H9 (cell line): ENCODE measurements around the gene PPP1R12A. TPM values are rescaled to one million over a fixed set of nuclear protein-coding genes. Genes with fewer than 3 reads are reported as not detected.

Experiments
- DNase-seq: peaks from one replicate; pipeline ENCODE4 v3.0.0-alpha.2; 2017
- H2AFZ ChIP-seq: one replicate; pipeline ENCODE4 v1.6.1; 2013; ENCODE audit warnings: mild to moderate bottlenecking, low read length, control low read depth, moderate library complexity
- H2AK5ac ChIP-seq: 2 replicates; pipeline ENCODE4 v1.6.1; 2013; ENCODE audit warnings: low read length, control low read depth, mixed read lengths; ENCODE audit not compliant: insufficient read length
- H2BK120ac ChIP-seq: one replicate; pipeline ENCODE4 v1.6.1; 2013; ENCODE audit warnings: low read depth, mild to moderate bottlenecking, low read length, control low read depth, inconsistent platforms; ENCODE audit not compliant: poor library complexity, severe bottlenecking
- H2BK12ac ChIP-seq: 2 replicates; pipeline ENCODE4 v1.6.1; 2013; ENCODE audit warnings: low read length, control low read depth, mixed read lengths, low read depth; ENCODE audit not compliant: insufficient read length
- H2BK15ac ChIP-seq: 2 replicates; pipeline ENCODE4 v1.6.1; 2013; ENCODE audit warnings: low read depth, low read length, control low read depth
- H2BK20ac ChIP-seq: one replicate; pipeline ENCODE4 v1.6.1; 2013; ENCODE audit warnings: low read depth, mild to moderate bottlenecking, low read length, control low read depth, inconsistent platforms; ENCODE audit not compliant: poor library complexity, severe bottlenecking
- H2BK5ac ChIP-seq: 2 replicates; pipeline ENCODE4 v1.6.1; 2013; ENCODE audit warnings: low read length, control low read depth, mixed read lengths; ENCODE audit not compliant: insufficient read length
- H3K14ac ChIP-seq: 2 replicates; pipeline ENCODE4 v1.6.1; 2013; ENCODE audit warnings: low read length, control low read depth; ENCODE audit not compliant: insufficient read depth
- H3K18ac ChIP-seq: 2 replicates; pipeline ENCODE4 v1.6.1; 2013; ENCODE audit warnings: low read depth, mild to moderate bottlenecking, mixed read lengths, low read length, control low read depth; ENCODE audit not compliant: insufficient read length
- H3K23ac ChIP-seq: 2 replicates; pipeline ENCODE4 v1.6.1; 2013; ENCODE audit warnings: low read length, control low read depth, mixed read lengths, low read depth; ENCODE audit not compliant: insufficient read length
- H3K23me2 ChIP-seq: 2 replicates; pipeline ENCODE4 v1.6.1; 2013; ENCODE audit warnings: low read depth, mild to moderate bottlenecking, mixed read lengths, low read length, control low read depth; ENCODE audit not compliant: insufficient read length, poor library complexity, severe bottlenecking
- H3K27ac ChIP-seq: 2 replicates; pipeline ENCODE4 v1.5.1; 2013; ENCODE audit warnings: low read length, control low read depth, mixed read lengths, low read depth; ENCODE audit not compliant: insufficient read length
- H3K27me3 ChIP-seq: 2 replicates; pipeline ENCODE4 v1.6.1; 2013; ENCODE audit warnings: low read length, control low read depth, inconsistent platforms; ENCODE audit not compliant: insufficient read depth
- H3K4ac ChIP-seq: 2 replicates; pipeline ENCODE4 v1.6.1; 2013; ENCODE audit warnings: low read depth, mild to moderate bottlenecking, control low read depth, inconsistent platforms, low read length, moderate library complexity
- H3K4me1 ChIP-seq: 2 replicates; pipeline ENCODE4 v1.6.1; 2013; ENCODE audit warnings: low read length, control low read depth, inconsistent platforms; ENCODE audit not compliant: insufficient read depth
- H3K4me2 ChIP-seq: 2 replicates; pipeline ENCODE4 v1.6.1; 2013; ENCODE audit warnings: low read length, control low read depth, mixed read lengths; ENCODE audit not compliant: insufficient read length, insufficient read depth
- H3K56ac ChIP-seq: 2 replicates; pipeline ENCODE4 v1.6.1; 2013; ENCODE audit warnings: low read depth, mild to moderate bottlenecking, mixed read lengths, low read length, control low read depth; ENCODE audit not compliant: insufficient read length
- H3K79me1 ChIP-seq: 2 replicates; pipeline ENCODE4 v1.6.1; 2013; ENCODE audit warnings: low read depth, mild to moderate bottlenecking, moderate library complexity, low read length, control low read depth, inconsistent platforms; ENCODE audit not compliant: insufficient read depth, poor library complexity, severe bottlenecking
- H3K79me2 ChIP-seq: 2 replicates; pipeline ENCODE4 v1.6.1; 2013; ENCODE audit warnings: low read length, control low read depth, inconsistent platforms; ENCODE audit not compliant: insufficient read depth
- H3K9ac ChIP-seq: 2 replicates; pipeline ENCODE4 v1.6.1; 2013; ENCODE audit warnings: low read length, control low read depth, mixed read lengths; ENCODE audit not compliant: insufficient read length; ENCODE audit errors: extremely low read depth
- H3K9me3 ChIP-seq: one replicate; pipeline ENCODE4 v1.6.1; 2013; ENCODE audit warnings: low read depth, low read length, inconsistent platforms; ENCODE audit not compliant: control insufficient read depth
- H3T11ph ChIP-seq: one replicate; pipeline ENCODE4 v1.6.1; 2013; ENCODE audit warnings: mild to moderate bottlenecking, low read length, control low read depth, inconsistent platforms
- H4K20me1 ChIP-seq: one replicate; pipeline ENCODE4 v1.6.1; 2013; ENCODE audit not compliant: control insufficient read depth, insufficient read length, insufficient read depth
- H4K5ac ChIP-seq: 2 replicates; pipeline ENCODE4 v1.6.1; 2013; ENCODE audit warnings: low read depth, mild to moderate bottlenecking, mixed read lengths, low read length, control low read depth; ENCODE audit not compliant: insufficient read length
- H4K8ac ChIP-seq: replicated peaks from 2 replicates; pipeline ENCODE4 v1.6.1; 2013; ENCODE audit warnings: low read length, control low read depth, mixed read lengths, low read depth; ENCODE audit not compliant: insufficient read length
- H4K91ac ChIP-seq: 2 replicates; pipeline ENCODE4 v1.6.1; 2013; ENCODE audit warnings: low read depth, mild to moderate bottlenecking, moderate library complexity, mixed read lengths, low read length, control low read depth; ENCODE audit not compliant: insufficient read length
- H3K27ac Mint-ChIP-seq, 3 experiments: 2 replicates in 2 of 3; 3 replicates in 1 of 3; pipeline ENCODE4 v1.8.0; 2020 to 2021; ENCODE audit warnings: mixed read lengths in 3 of 3, mild to moderate bottlenecking in 1 of 3, moderate library complexity in 1 of 3
- H3K27me3 Mint-ChIP-seq: 2 replicates; pipeline ENCODE4 v1.8.0; 2021; ENCODE audit warnings: low read depth, mild to moderate bottlenecking, moderate library complexity, mixed read lengths
- H3K36me3 Mint-ChIP-seq, 3 experiments: 2 replicates in 2 of 3; 3 replicates in 1 of 3; pipeline ENCODE4 v1.8.0; 2020 to 2021; ENCODE audit warnings: low read depth in 3 of 3, mixed read lengths in 3 of 3; ENCODE audit not compliant: insufficient read depth in 1 of 3
- H3K4me1 Mint-ChIP-seq, 2 experiments: 2 replicates each; pipeline ENCODE4 v1.8.0; 2020; ENCODE audit warnings: mixed read lengths in 2 of 2
- H3K4me3 Mint-ChIP-seq, 2 experiments: 2 replicates in 1 of 2; 3 replicates in 1 of 2; pipeline ENCODE4 v1.8.0; 2020 to 2021; ENCODE audit warnings: mild to moderate bottlenecking in 2 of 2, mixed read lengths in 2 of 2, moderate library complexity in 1 of 2
- H3K9me3 Mint-ChIP-seq, 2 experiments: 2 replicates in 1 of 2; 3 replicates in 1 of 2; pipeline ENCODE4 v1.8.0; 2020; ENCODE audit warnings: mild to moderate bottlenecking in 2 of 2, mixed read lengths in 2 of 2, moderate library complexity in 1 of 2
- CTCF ChIP-seq: fragments of 200-600 bp; sonication (generic); conservative IDR thresholded peaks from 3 replicates; pipeline ENCODE4 v1.8.0; 2021; ENCODE audit warnings: antibody characterized with exemption, mild to moderate bottlenecking
- WGBS: extraction: QIAGEN DNeasy Blood & Tissue Kit; methylation state at CpG from one replicate; pipeline ENCODE4 v1.1.7; 2013; ENCODE audit warnings: missing lambda C conversion rate, low lambda C conversion rate, mixed read lengths; ENCODE audit not compliant: insufficient read length; ENCODE audit errors: extremely low coverage; 5-methylcytosine and 5-hydroxymethylcytosine counted together
- total RNA-seq: library from RNA; stranded (reverse); gene quantifications from 2 replicates; pipeline ENCODE4 v1.2.1, GENCODE V29; 2021

The PPP1R12A gene
- total RNA-seq, 1 experiment from 2014 or later, result 93.5 TPM

- Histone ChIP-seq H4K91ac (no peak overlapping the region), H2BK120ac (no peak overlapping the region), H3K23ac (no peak overlapping the region), H3K56ac (no peak overlapping the region), H2BK5ac (no peak overlapping the region), H3K14ac (no peak overlapping the region), H3K9me3 (no peaks in the 10 kb centered on the region), H2BK20ac (no peak overlapping the region), H4K8ac (no peak overlapping the region), H3T11ph (no peak overlapping the region), H2BK15ac (no peak overlapping the region), H3K9ac (no peak overlapping the region), H3K79me2 (no peaks in the 10 kb centered on the region), H2AK5ac (no peak overlapping the region), H3K23me2 (no peaks in the 10 kb centered on the region), H2BK12ac (no peak overlapping the region), H3K79me1 (no peaks in the 10 kb centered on the region), H3K4me2 (no peak overlapping the region), H3K4me1 (no peaks in the 10 kb centered on the region; the same call in 1 of the 2 replicates), H2AFZ (no peak overlapping the region), H4K20me1 (no peaks in the 10 kb centered on the region), H4K5ac (no peak overlapping the region), H3K18ac (no peak overlapping the region), H3K27me3 (no peaks in the 10 kb centered on the region), H3K4ac (no peak overlapping the region), H3K27ac (no peak overlapping the region)
- Mint-ChIP-seq H3K4me1 (no peaks in the 10 kb centered on the region), H3K27me3 (peaks cover 4% of the 10 kb centered on the region), H3K4me3 (no peak overlapping the region), H3K36me3 (no peaks in the 10 kb centered on the region), H3K27ac (no peak overlapping the region; a peak in 1 of 7 replicates), H3K9me3 (no peaks in the 10 kb centered on the region)
- TF ChIP-seq CTCF, result no peak
- DNase-seq, result no peak
- WGBS, result no CpG with 5 or more reads among the region's 5 CpGs
Observed at GRCh38 chr12:79982086-79983062, 47.5 kb upstream of the PPP1R12A start.
